Central memory CD8-positive, alpha-beta T cell (primary cell): Measurements from ENCODE around the gene ARCN1.
"Not testable (repeated sequence)": the region's sequence is repeated elsewhere in the genome, so short reads cannot be mapped to it uniquely, and the experiment has no call there.

Experiments
- ATAC-seq: fragments of 150-1000 bp; cut with Tn5 transposase; replicated peaks from 2 replicates; pipeline ENCODE4 v1.10.0; 2022; ENCODE audit warnings: mild to moderate bottlenecking, moderate FRiP score, moderate number of reproducible peaks; ENCODE audit not compliant: poor library complexity, severe bottlenecking; ENCODE audit errors: extremely low read depth
- DNase-seq, 2 donors: peaks; one replicate each; pipeline ENCODE4 v3.0.0; 2021; ENCODE audit warnings: low spot score in 2 of 2
- H3K27ac Mint-ChIP-seq: one replicate; pipeline ENCODE4 v1.8.0; 2022; ENCODE audit warnings: low read depth, mild to moderate bottlenecking, moderate library complexity, mixed read lengths
- H3K27me3 Mint-ChIP-seq: one replicate; pipeline ENCODE4 v1.8.0; 2022; ENCODE audit warnings: mixed read lengths
- H3K36me3 Mint-ChIP-seq: one replicate; pipeline ENCODE4 v1.8.0; 2022; ENCODE audit warnings: mild to moderate bottlenecking, moderate library complexity, mixed read lengths; ENCODE audit not compliant: insufficient read depth
- H3K4me1 Mint-ChIP-seq: one replicate; pipeline ENCODE4 v1.8.0; 2022; ENCODE audit warnings: mixed read lengths
- H3K4me3 Mint-ChIP-seq: one replicate; pipeline ENCODE4 v1.8.0; 2022; ENCODE audit warnings: mild to moderate bottlenecking, moderate library complexity, mixed read lengths
- H3K9me3 Mint-ChIP-seq: one replicate; pipeline ENCODE4 v1.8.0; 2022; ENCODE audit warnings: mixed read lengths

ARCN1 gene

GRCh38 chr11:118610773-118611432 lies 38.7 kb downstream of the ARCN1 start:
- Mint-ChIP-seq H3K27ac (peak overlapping the region; percentile 38), H3K4me1 (peaks cover 31% of the 10 kb centered on the region), H3K9me3 (no peaks in the 10 kb centered on the region), H3K4me3 (peak overlapping the region; percentile 72), H3K36me3 (peaks cover 8% of the 10 kb centered on the region), H3K27me3 (no peaks in the 10 kb centered on the region)
- peak; percentile 47 for ATAC-seq
- DNase-seq = peak; percentile 78 to 81

DNA sequence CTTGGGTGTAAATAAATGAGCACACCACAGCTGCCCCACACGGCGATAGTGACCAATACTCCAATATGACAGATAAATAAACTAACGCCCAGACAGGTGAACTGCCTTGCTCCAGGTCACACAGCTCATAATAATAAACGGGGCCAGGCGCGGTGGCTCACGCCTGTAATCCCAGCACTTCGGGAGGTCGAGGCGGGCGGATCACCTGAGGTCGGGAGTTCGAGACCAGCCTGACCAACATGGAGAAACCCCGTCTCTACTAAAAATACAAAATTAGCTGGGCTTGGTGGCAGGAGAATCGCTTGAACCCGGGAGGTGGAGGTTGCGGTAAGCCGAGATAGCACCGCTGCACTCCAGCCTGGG lies 39.2 kb downstream of the ARCN1 start:
- H3K4me3 Mint-ChIP-seq = peak overlapping the region; percentile 72
- not testable (repeated sequence) for H3K36me3 Mint-ChIP-seq, H3K9me3 Mint-ChIP-seq, ATAC-seq, H3K27me3 Mint-ChIP-seq, DNase-seq
- peak overlapping the region; percentile 38 for H3K27ac Mint-ChIP-seq
- peaks cover 31% of the 10 kb centered on the region for H3K4me1 Mint-ChIP-seq

GRCh38 chr11:118612378-118612777 lies 40.2 kb downstream of the ARCN1 start:
- Mint-ChIP-seq H3K27me3 (no peaks in the 10 kb centered on the region), H3K4me3 (no peak overlapping the region)

GRCh38 chr11:118614511-118614910 lies 42.3 kb downstream of the ARCN1 start:
- H3K4me1 Mint-ChIP-seq = peaks cover 14% of the 10 kb centered on the region
- H3K4me3 Mint-ChIP-seq = no peak overlapping the region
- ATAC-seq (no peak), DNase-seq (no peak)
- peaks cover 2% of the 10 kb centered on the region for H3K36me3 Mint-ChIP-seq
- H3K9me3 Mint-ChIP-seq = no peaks in the 10 kb centered on the region
- H3K27ac Mint-ChIP-seq = no peak overlapping the region
- H3K27me3 Mint-ChIP-seq = no peaks in the 10 kb centered on the region

More at GRCh38 chr11:118612378-118612777, 40.2 kb downstream of the ARCN1 start:
- Mint-ChIP-seq H3K9me3 (no peaks in the 10 kb centered on the region), H3K36me3 (peaks cover 8% of the 10 kb centered on the region), H3K27ac (no peak overlapping the region), H3K4me1 (peaks cover 25% of the 10 kb centered on the region)
- DNase-seq (no peak), ATAC-seq (no peak)

- ATAC-seq = no peak
- H3K4me1 Mint-ChIP-seq = peaks cover 6% of the 10 kb centered on the region
- H3K27me3 Mint-ChIP-seq = peaks cover under 1% of the 10 kb centered on the region
- peaks cover 2% of the 10 kb centered on the region for H3K36me3 Mint-ChIP-seq
- no peak overlapping the region for H3K4me3 Mint-ChIP-seq
- DNase-seq = no peak
- no peak overlapping the region for H3K27ac Mint-ChIP-seq
- no peaks in the 10 kb centered on the region for H3K9me3 Mint-ChIP-seq
Measured at GRCh38 chr11:118615282-118615975, 43.2 kb downstream of the ARCN1 start.

- peaks cover 9% of the 10 kb centered on the region for H3K4me1 Mint-ChIP-seq
Measured at GRCh38 chr11:118615976-118616371, 43.8 kb downstream of the ARCN1 start.

GRCh38 chr11:118618115-118618990 lies 46.1 kb downstream of the ARCN1 start:
- no peaks in the 10 kb centered on the region for H3K9me3 Mint-ChIP-seq
- ATAC-seq (no peak), DNase-seq (no peak)
- peaks cover 29% of the 10 kb centered on the region for H3K27me3 Mint-ChIP-seq
- H3K4me1 Mint-ChIP-seq = peaks cover 7% of the 10 kb centered on the region
- peaks cover 2% of the 10 kb centered on the region for H3K36me3 Mint-ChIP-seq
- no peak overlapping the region for H3K4me3 Mint-ChIP-seq
- H3K27ac Mint-ChIP-seq = no peak overlapping the region

More at GRCh38 chr11:118615976-118616371, 43.8 kb downstream of the ARCN1 start:
- Mint-ChIP-seq H3K4me3 (no peak overlapping the region), H3K27me3 (peaks cover 6% of the 10 kb centered on the region), H3K36me3 (peaks cover 2% of the 10 kb centered on the region), H3K27ac (no peak overlapping the region), H3K9me3 (no peaks in the 10 kb centered on the region)
- ATAC-seq (no peak), DNase-seq (no peak)

GRCh38 chr11:118618991-118619375 lies 46.8 kb downstream of the ARCN1 start:
- no peak for ATAC-seq
- DNase-seq = no peak
- Mint-ChIP-seq H3K27ac (no peak overlapping the region), H3K9me3 (no peaks in the 10 kb centered on the region), H3K4me1 (peaks cover 7% of the 10 kb centered on the region), H3K4me3 (no peak overlapping the region), H3K27me3 (peaks cover 29% of the 10 kb centered on the region), H3K36me3 (peaks cover 2% of the 10 kb centered on the region)

- H3K27ac Mint-ChIP-seq = no peak overlapping the region
- no peak overlapping the region for H3K4me3 Mint-ChIP-seq
- DNase-seq (no peak), ATAC-seq (no peak)
- H3K36me3 Mint-ChIP-seq = peaks cover 2% of the 10 kb centered on the region
- H3K27me3 Mint-ChIP-seq = peaks cover 29% of the 10 kb centered on the region
- H3K9me3 Mint-ChIP-seq = no peaks in the 10 kb centered on the region
- peaks cover 7% of the 10 kb centered on the region for H3K4me1 Mint-ChIP-seq
Measured at GRCh38 chr11:118619444-118620197, 47.4 kb downstream of the ARCN1 start.

DNA sequence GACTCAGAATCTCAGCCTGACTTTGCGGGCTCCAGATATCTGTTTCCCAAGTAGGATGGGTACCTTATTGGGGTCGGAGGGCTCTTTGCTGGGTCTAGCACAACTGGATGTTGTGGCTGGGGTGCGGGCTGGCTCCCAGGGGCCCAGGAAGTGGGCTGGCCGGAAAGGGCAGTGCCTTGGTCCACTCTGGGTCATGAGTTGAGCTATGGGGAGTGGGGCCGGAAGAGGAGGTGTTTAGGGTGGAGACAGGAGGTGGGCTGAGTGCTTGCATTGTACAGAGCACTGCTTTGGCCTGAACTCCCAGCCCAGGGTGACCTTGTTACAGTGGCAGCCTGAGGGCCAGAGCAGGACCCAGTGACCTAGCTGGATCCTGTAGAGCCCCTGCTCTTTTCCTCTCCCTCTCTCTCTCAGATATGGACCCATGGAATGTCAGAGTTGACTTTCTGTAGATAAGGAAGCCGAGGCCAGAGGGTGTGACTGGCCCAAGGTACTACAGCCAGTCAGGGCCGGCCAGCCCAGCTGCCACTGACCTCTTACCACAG lies 48.4 kb downstream of the ARCN1 start:
- peaks cover 29% of the 10 kb centered on the region for H3K27me3 Mint-ChIP-seq
- H3K9me3 Mint-ChIP-seq = no peaks in the 10 kb centered on the region
- peak overlapping the region; percentile 55 for H3K4me3 Mint-ChIP-seq
- ATAC-seq = no peak
- H3K36me3 Mint-ChIP-seq = no peaks in the 10 kb centered on the region
- H3K4me1 Mint-ChIP-seq = peaks cover 7% of the 10 kb centered on the region
- no peak overlapping the region for H3K27ac Mint-ChIP-seq
- DNase-seq = no peak

DNA sequence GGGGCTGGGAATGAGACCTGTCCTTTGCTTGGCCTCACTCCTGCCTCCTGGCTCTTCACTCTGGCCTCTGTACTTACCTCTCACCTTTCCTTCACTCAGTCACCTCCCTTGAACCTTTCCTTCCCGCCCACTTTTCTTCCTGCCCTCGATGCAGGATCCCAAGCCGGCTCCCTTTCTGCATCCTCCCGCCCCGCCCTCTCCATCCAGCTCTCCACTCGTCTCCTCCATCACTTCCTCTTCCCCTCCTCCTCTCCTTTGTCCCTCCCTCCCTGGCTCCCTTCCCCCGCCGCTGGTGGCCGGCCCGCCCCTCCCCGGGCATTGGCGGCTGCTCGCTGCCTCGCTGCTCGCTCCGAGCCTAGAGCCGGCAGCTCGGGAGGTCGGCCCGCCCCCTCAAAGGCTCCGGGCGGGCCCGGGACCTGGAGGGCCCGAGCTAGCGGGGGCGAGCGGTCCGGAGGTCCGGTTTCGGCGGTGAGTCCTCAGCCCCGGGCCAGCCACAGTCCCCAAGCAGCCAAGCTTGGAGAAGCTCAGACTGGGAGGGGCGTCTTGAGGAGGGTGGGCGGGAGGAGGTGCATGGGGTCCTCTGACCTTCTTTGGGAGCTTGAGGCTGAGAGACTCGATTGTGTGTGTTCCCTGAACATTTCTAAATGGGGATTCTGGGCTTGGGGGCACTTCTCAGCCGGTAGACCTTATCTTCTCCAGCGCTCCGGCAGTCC lies 49.0 kb downstream of the ARCN1 start:
- no peaks in the 10 kb centered on the region for H3K9me3 Mint-ChIP-seq
- peaks cover 29% of the 10 kb centered on the region for H3K27me3 Mint-ChIP-seq
- no peak for DNase-seq
- peak overlapping the region; percentile 55 for H3K4me3 Mint-ChIP-seq
- peaks cover 7% of the 10 kb centered on the region for H3K4me1 Mint-ChIP-seq
- ATAC-seq = peak; percentile 24
- H3K36me3 Mint-ChIP-seq = no peaks in the 10 kb centered on the region
- H3K27ac Mint-ChIP-seq = no peak overlapping the region
